ENCODE measurements around the gene MON1B.

Gene MON1B

DNA sequence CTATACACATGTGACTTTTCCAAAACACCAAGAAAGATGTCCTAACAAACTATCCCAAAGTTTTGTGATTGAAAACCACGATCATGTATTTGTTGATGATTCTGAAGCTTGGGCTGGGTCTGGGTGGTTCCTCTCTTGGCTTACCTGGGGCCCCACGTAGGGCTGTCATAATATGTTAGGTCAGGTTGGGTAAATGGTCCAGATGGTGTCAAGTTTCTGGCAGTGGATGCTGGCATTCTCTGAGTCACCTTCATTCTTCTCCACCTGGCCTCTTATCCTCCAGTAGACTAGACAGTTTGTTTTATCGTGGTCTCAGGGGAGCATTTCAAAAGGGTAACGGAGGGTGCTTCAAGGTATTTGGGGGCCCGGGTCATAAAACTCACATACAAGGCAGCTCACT is 47.6 kb downstream of the MON1B start:
- no peak for TF ChIP-seq TAF1 (IDR thresholded peaks at IDR 0.05; ENCODE audit: borderline replicate concordance, insufficient read depth, low read length)
- TF ChIP-seq POLR2AphosphoS5 (IDR thresholded peaks at IDR 0.05; ENCODE audit: low read depth, low read length): no peak
- TF ChIP-seq, protein P1, sequence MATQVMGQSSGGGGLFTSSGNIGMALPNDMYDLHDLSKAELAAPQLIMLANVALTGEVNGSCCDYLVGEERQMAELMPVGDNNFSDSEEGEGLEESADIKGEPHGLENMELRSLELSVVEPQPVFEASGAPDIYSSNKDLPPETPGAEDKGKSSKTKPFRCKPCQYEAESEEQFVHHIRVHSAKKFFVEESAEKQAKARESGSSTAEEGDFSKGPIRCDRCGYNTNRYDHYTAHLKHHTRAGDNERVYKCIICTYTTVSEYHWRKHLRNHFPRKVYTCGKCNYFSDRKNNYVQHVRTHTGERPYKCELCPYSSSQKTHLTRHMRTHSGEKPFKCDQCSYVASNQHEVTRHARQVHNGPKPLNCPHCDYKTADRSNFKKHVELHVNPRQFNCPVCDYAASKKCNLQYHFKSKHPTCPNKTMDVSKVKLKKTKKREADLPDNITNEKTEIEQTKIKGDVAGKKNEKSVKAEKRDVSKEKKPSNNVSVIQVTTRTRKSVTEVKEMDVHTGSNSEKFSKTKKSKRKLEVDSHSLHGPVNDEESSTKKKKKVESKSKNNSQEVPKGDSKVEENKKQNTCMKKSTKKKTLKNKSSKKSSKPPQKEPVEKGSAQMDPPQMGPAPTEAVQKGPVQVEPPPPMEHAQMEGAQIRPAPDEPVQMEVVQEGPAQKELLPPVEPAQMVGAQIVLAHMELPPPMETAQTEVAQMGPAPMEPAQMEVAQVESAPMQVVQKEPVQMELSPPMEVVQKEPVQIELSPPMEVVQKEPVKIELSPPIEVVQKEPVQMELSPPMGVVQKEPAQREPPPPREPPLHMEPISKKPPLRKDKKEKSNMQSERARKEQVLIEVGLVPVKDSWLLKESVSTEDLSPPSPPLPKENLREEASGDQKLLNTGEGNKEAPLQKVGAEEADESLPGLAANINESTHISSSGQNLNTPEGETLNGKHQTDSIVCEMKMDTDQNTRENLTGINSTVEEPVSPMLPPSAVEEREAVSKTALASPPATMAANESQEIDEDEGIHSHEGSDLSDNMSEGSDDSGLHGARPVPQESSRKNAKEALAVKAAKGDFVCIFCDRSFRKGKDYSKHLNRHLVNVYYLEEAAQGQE (IDR thresholded peaks at IDR 0.05; ENCODE audit: insufficient read depth in 1 of 2, low read depth in 2 of 2, low read length in 2 of 2): no peak
- no peak for TF ChIP-seq SIN3A (IDR thresholded peaks at IDR 0.05; ENCODE audit: borderline replicate concordance, insufficient read depth, low read length)
- TF ChIP-seq FOXP2 (optimal IDR thresholded peaks at IDR 0.05; ENCODE audit: borderline replicate concordance, extremely low read depth, extremely low read length, insufficient read depth): no peak

GRCh38 chr16:77246150-77246549 is 55.2 kb downstream of the MON1B start:
- TF ChIP-seq TAF1 (IDR thresholded peaks at IDR 0.05; ENCODE audit: borderline replicate concordance, insufficient read depth, low read length) (no peak), POLR2AphosphoS5 (IDR thresholded peaks at IDR 0.05; ENCODE audit: low read depth, low read length) (no peak), SIN3A (IDR thresholded peaks at IDR 0.05; ENCODE audit: borderline replicate concordance, insufficient read depth, low read length) (no peak), FOXP2 (optimal IDR thresholded peaks at IDR 0.05; ENCODE audit: borderline replicate concordance, extremely low read depth, extremely low read length, insufficient read depth) (no peak)
- TF ChIP-seq, protein P1 (IDR thresholded peaks at IDR 0.05; ENCODE audit: insufficient read depth in 1 of 2, low read depth in 2 of 2, low read length in 2 of 2): no peak

DNA sequence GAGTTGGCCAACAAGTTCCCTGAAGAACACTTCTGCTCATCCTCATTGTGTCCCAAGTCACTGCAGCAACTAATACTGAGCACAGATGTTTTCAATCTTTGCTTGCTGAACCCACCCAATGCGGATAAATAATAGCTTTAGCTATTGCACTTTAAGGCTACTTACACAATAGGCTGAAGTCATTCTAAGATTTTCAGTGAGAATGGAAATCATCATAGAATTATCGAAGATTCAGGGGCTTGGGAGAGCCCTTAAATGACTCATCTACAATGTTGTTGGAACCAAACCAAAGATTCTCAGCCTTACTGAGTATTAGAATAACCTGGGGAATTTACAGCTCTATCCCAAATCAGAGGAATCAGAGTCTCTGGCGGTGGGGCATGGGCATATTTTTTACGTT is 59.4 kb downstream of the MON1B start:
- TF ChIP-seq POLR2AphosphoS5 (IDR thresholded peaks at IDR 0.05; ENCODE audit: low read depth, low read length) (no peak), TAF1 (IDR thresholded peaks at IDR 0.05; ENCODE audit: borderline replicate concordance, insufficient read depth, low read length) (no peak), FOXP2 (optimal IDR thresholded peaks at IDR 0.05; ENCODE audit: borderline replicate concordance, extremely low read depth, extremely low read length, insufficient read depth) (no peak), SIN3A (IDR thresholded peaks at IDR 0.05; ENCODE audit: borderline replicate concordance, insufficient read depth, low read length) (no peak)
- TF ChIP-seq, protein P1 (IDR thresholded peaks at IDR 0.05; ENCODE audit: insufficient read depth in 1 of 2, low read depth in 2 of 2, low read length in 2 of 2): no peak
